ENCODE measurements around the gene NMNAT2. TPM values are rescaled to one million over a fixed set of nuclear protein-coding genes. Genes with fewer than 3 reads are reported as not detected.

The NMNAT2 gene
- total RNA-seq, 1 experiment from 2014 or later = 0.17 TPM

GRCh38 chr1:183370399-183371058, 47.7 kb downstream of the NMNAT2 start:
- H3K4me3 ChIP-seq (ENCODE audit: low read depth, low read length, poor library complexity, severe bottlenecking) = no peak overlapping the region
- H3K4me1 ChIP-seq (ENCODE audit: insufficient read depth, low read length, poor library complexity, severe bottlenecking) = no peaks in the 10 kb centered on the region
- ChIA-PET CTCF (no interaction called here), POLR2A (ENCODE audit: low non-redundant PET) (no interaction called here)
- BruUV-seq (replicated peaks) = no TSS peak
- no peaks in the 10 kb centered on the region for H3K9me3 ChIP-seq (ENCODE audit: low read depth, low read length, poor library complexity, severe bottlenecking)
- H3K36me3 ChIP-seq (ENCODE audit: insufficient read depth, low read length, poor library complexity, severe bottlenecking) = no peaks in the 10 kb centered on the region
- DNase-seq (ENCODE audit: low spot score) = no peak
- no peak for TF ChIP-seq CTCF (conservative IDR thresholded peaks at IDR 0.05; ENCODE audit: low read depth, low read length)
- TF ChIP-seq EZH2 (IDR thresholded peaks at IDR 0.05; ENCODE audit: borderline replicate concordance, low read depth, low read length, poor library complexity, severe bottlenecking) = no peak
- H3K27ac ChIP-seq (ENCODE audit: low read depth, low read length, poor library complexity, severe bottlenecking) = no peak overlapping the region
- H3K27me3 ChIP-seq (replicated peaks; ENCODE audit: insufficient read depth, low read depth, low read length, poor library complexity) = peaks cover 7% of the 10 kb centered on the region
- intact Hi-C loops (cut with micrococcal nuclease; ENCODE audit: unreplicated experiment) = no loop called here

GRCh38 chr1:183368213-183369108, 49.7 kb downstream of the NMNAT2 start:
- H3K4me1 ChIP-seq (ENCODE audit: insufficient read depth, low read length, poor library complexity, severe bottlenecking) = no peaks in the 10 kb centered on the region
- CTCF ChIA-PET = no interaction called here
- BruUV-seq (replicated peaks) = no TSS peak
- H3K9me3 ChIP-seq (ENCODE audit: low read depth, low read length, poor library complexity, severe bottlenecking) = no peaks in the 10 kb centered on the region
- no peak for DNase-seq (ENCODE audit: low spot score)
- no peak overlapping the region for H3K27ac ChIP-seq (ENCODE audit: low read depth, low read length, poor library complexity, severe bottlenecking)
- H3K36me3 ChIP-seq (ENCODE audit: insufficient read depth, low read length, poor library complexity, severe bottlenecking) = no peaks in the 10 kb centered on the region
- H3K4me3 ChIP-seq (ENCODE audit: low read depth, low read length, poor library complexity, severe bottlenecking) = no peak overlapping the region
- TF ChIP-seq CTCF (conservative IDR thresholded peaks at IDR 0.05; ENCODE audit: low read depth, low read length) (no peak), EZH2 (IDR thresholded peaks at IDR 0.05; ENCODE audit: borderline replicate concordance, low read depth, low read length, poor library complexity, severe bottlenecking) (no peak)
- peaks cover 7% of the 10 kb centered on the region for H3K27me3 ChIP-seq (replicated peaks; ENCODE audit: insufficient read depth, low read depth, low read length, poor library complexity)
- POLR2A ChIA-PET (ENCODE audit: low non-redundant PET) = interaction anchor here (0.6 to 0.7 kb wide), 2 partner anchors 158 to 241 kb away, joined by 3 read pairs; no protein-coding TSS in a partner anchor
- intact Hi-C loops (cut with micrococcal nuclease; ENCODE audit: unreplicated experiment) = no loop called here

- DNase-seq (ENCODE audit: low spot score) = no peak
- Histone ChIP-seq H3K4me3 (ENCODE audit: low read depth, low read length, poor library complexity, severe bottlenecking) (no peak overlapping the region), H3K27ac (ENCODE audit: low read depth, low read length, poor library complexity, severe bottlenecking) (no peak overlapping the region), H3K4me1 (ENCODE audit: insufficient read depth, low read length, poor library complexity, severe bottlenecking) (no peaks in the 10 kb centered on the region), H3K27me3 (replicated peaks; ENCODE audit: insufficient read depth, low read depth, low read length, poor library complexity) (peaks cover 3% of the 10 kb centered on the region), H3K9me3 (ENCODE audit: low read depth, low read length, poor library complexity, severe bottlenecking) (no peaks in the 10 kb centered on the region), H3K36me3 (ENCODE audit: insufficient read depth, low read length, poor library complexity, severe bottlenecking) (no peaks in the 10 kb centered on the region)
- POLR2A ChIA-PET (ENCODE audit: low non-redundant PET) = no interaction called here
- CTCF ChIA-PET = no interaction called here
- intact Hi-C loops (cut with micrococcal nuclease; ENCODE audit: unreplicated experiment) = no loop called here
- TF ChIP-seq EZH2 (IDR thresholded peaks at IDR 0.05; ENCODE audit: borderline replicate concordance, low read depth, low read length, poor library complexity, severe bottlenecking) (no peak), CTCF (conservative IDR thresholded peaks at IDR 0.05; ENCODE audit: low read depth, low read length) (no peak)
- no TSS peak for BruUV-seq (replicated peaks)
These were observed 52.1 kb downstream of the NMNAT2 start for GRCh38 chr1:183366116-183366515.
